GM18951 (cell line): ENCODE results near the gene GPSM3.
"Not testable (repeated sequence)": the region's sequence is repeated elsewhere in the genome, so short reads cannot be mapped to it uniquely, and the experiment has no call there.

Experiments
- POLR2A ChIP-seq: IDR thresholded peaks from 4 replicates; pipeline ENCODE4 v1.6.1; 2011; ENCODE audit warnings: mild to moderate bottlenecking; ENCODE audit not compliant: insufficient read length, insufficient read depth; ENCODE audit errors: extremely low read depth
- in situ Hi-C: fragments of 300-500 bp; cut with MboI; formaldehyde crosslinking; loops from one replicate; pipeline ENCODE4 v1.12.0; 2022; ENCODE audit warnings: low sequenced_read_pairs, mixed read lengths, inconsistent platforms; ENCODE audit not compliant: unreplicated experiment

The GPSM3 gene

GRCh38 chr6:32187009-32187709, 5.3 kb downstream of the GPSM3 start:
- in situ Hi-C loops = no loop called here
- TF ChIP-seq POLR2A = no peak

- in situ Hi-C loops = not testable (repeated sequence)
These were observed 6.1 kb downstream of the GPSM3 start for GRCh38 chr6:32186151-32186840.

GRCh38 chr6:32185681-32186131, 6.7 kb downstream of the GPSM3 start:
- in situ Hi-C loops = not testable (repeated sequence)

GRCh38 chr6:32184084-32184640, 8.3 kb downstream of the GPSM3 start, which contains the start of gene AGER:
Gene AGER, minus strand, starts transcription at chr6:32184253. Its CDS starts 31 bp downstream, at chr6:32184222.
- no peak for TF ChIP-seq POLR2A
- in situ Hi-C loops = no loop called here

GRCh38 chr6:32183483-32184083, 8.9 kb downstream of the GPSM3 start:
- in situ Hi-C loops = no loop called here
- no peak for TF ChIP-seq POLR2A

- in situ Hi-C loops = no loop called here
- no peak for TF ChIP-seq POLR2A
These were observed 9.4 kb downstream of the GPSM3 start for GRCh38 chr6:32183030-32183429.

GRCh38 chr6:32182555-32182981, 9.9 kb downstream of the GPSM3 start:
- no peak for TF ChIP-seq POLR2A
- in situ Hi-C loops = no loop called here

GRCh38 chr6:32181915-32182529, 10.4 kb downstream of the GPSM3 start:
- TF ChIP-seq POLR2A = no peak
- in situ Hi-C loops = no loop called here

GRCh38 chr6:32181148-32181702, 11.2 kb downstream of the GPSM3 start:
- no peak for TF ChIP-seq POLR2A
- in situ Hi-C loops = no loop called here

- in situ Hi-C loops = no loop called here
- TF ChIP-seq POLR2A = no peak
These were observed 12.6 kb downstream of the GPSM3 start for GRCh38 chr6:32179766-32180405.

GRCh38 chr6:32178547-32179440, 13.6 kb downstream of the GPSM3 start:
- TF ChIP-seq POLR2A = no peak
- in situ Hi-C loops = no loop called here
